Renal cortex interstitium (tissue), 15 donors: ENCODE data around the gene LRFN5. TPM values are rescaled to one million over a fixed set of nuclear protein-coding genes. Genes with fewer than 3 reads are reported as not detected.
"Not testable (repeated sequence)": the region's sequence is repeated elsewhere in the genome, so short reads cannot be mapped to it uniquely, and the experiment has no call there.

ENCODE experiments used
- DNase-seq, 11 donors: peaks; one replicate each; pipeline ENCODE4 v3.0.0-alpha.2; 2013; ENCODE audit warnings: low read depth in 9 of 11, low spot score in 4 of 11; ENCODE audit errors: extremely low read depth in 1 of 11
- long read RNA-seq, 16 experiments: transcript quantifications; one replicate each; lab custom pipeline, GENCODE V29; 2026
- polyA plus RNA-seq, 3 donors: library from polyadenylated mRNA; unstranded; fragments of 120-200 nt; gene quantifications; one replicate each; pipeline ENCODE4 v1.2.1, GENCODE V29; 2013; ENCODE audit not compliant: insufficient read length in 3 of 3

The LRFN5 gene
- polyA plus RNA-seq = 10 to 100 TPM; 10.9 to 13.0 (median 13.0) TPM
- long read RNA-seq, donor 1 = 0 reads
- long read RNA-seq, donor 2, partial matches to known transcripts = 0 of 1 reads
- long read RNA-seq, donor 2, other reads (novel, unspliced or antisense) = 0 of 1 reads
- long read RNA-seq, donor 3, partial matches to known transcripts = 0 of 2 reads
- long read RNA-seq, donor 3, other reads (novel, unspliced or antisense) = 0 of 2 reads
- long read RNA-seq, donor 4 = 0 reads
- long read RNA-seq, donor 5 = 0 reads
- long read RNA-seq, donor 6 = 0 reads
- long read RNA-seq, donor 7, partial matches to known transcripts = 0 of 1 reads
- long read RNA-seq, donor 7, other reads (novel, unspliced or antisense) = 0 of 1 reads
- long read RNA-seq, donor 8 = 0 reads
- long read RNA-seq, donor 9, partial matches to known transcripts = 0 of 1 reads
- long read RNA-seq, donor 9, other reads (novel, unspliced or antisense) = 0 of 1 reads
- long read RNA-seq, donor 10 = 0 reads
- long read RNA-seq, donor 11, partial matches to known transcripts = 0 of 1 reads
- long read RNA-seq, donor 11, other reads (novel, unspliced or antisense) = 0 of 1 reads
- long read RNA-seq, donor 12 = 0 reads
- long read RNA-seq, donor 13 = 0 reads
- long read RNA-seq, donor 14 = 0 reads
- long read RNA-seq, donor 15 = 0 reads
- long read RNA-seq, donor 16, partial matches to known transcripts = 0 of 2 reads
- long read RNA-seq, donor 16, other reads (novel, unspliced or antisense) = 0 of 2 reads

- peak in 5 of 11 donors; percentile 33 to 62 (median 60) for DNase-seq
Measured at GRCh38 chr14:41606532-41607303, at the start of gene LRFN5. TSS of gene LRFN5 (plus strand) at chr14:41606876.

- DNase-seq = no peak
Measured at GRCh38 chr14:41558490-41558889, 48.2 kb upstream of the LRFN5 start.

- DNase-seq = not testable (repeated sequence)
Measured at GRCh38 chr14:41566864-41567263, 39.8 kb upstream of the LRFN5 start.

GRCh38 chr14:41568979-41569378, 37.7 kb upstream of the LRFN5 start:
- no peak for DNase-seq

GRCh38 chr14:41570415-41571155, 36.1 kb upstream of the LRFN5 start:
- DNase-seq = no peak

GRCh38 chr14:41586237-41586636, 20.4 kb upstream of the LRFN5 start:
- no peak for DNase-seq

GRCh38 chr14:41597647-41598046, 9.0 kb upstream of the LRFN5 start:
- no peak for DNase-seq

- DNase-seq = not testable (repeated sequence)
Measured at GRCh38 chr14:41599805-41600385, 6.8 kb upstream of the LRFN5 start.

- DNase-seq = peak in 9 of 11 donors; percentile 70 to 85 (median 77)
Measured at GRCh38 chr14:41604721-41605531, 1.8 kb upstream of the LRFN5 start.

- DNase-seq = peak in 6 of 11 donors; percentile 60 to 68 (median 64)
Measured at GRCh38 chr14:41605550-41606281, 960 bp upstream of the LRFN5 start.

- no peak for DNase-seq
Measured at GRCh38 chr14:41606282-41606531, 469 bp upstream of the LRFN5 start.

- peak in 1 of 11 donors; percentile 25 for DNase-seq
Measured at GRCh38 chr14:41607304-41607775, 664 bp downstream of the LRFN5 start.

GRCh38 chr14:41607966-41608663, 1.4 kb downstream of the LRFN5 start:
- peak in 1 of 11 donors; percentile 12 for DNase-seq

GRCh38 chr14:41608681-41609390, 2.2 kb downstream of the LRFN5 start:
- no peak for DNase-seq

- DNase-seq = peak in 8 of 11 donors; percentile 62 to 85 (median 74)
Measured at GRCh38 chr14:41609704-41610183, 3.1 kb downstream of the LRFN5 start.
